ENCODE measurements around the gene SYNPO. TPM values are rescaled to one million over a fixed set of nuclear protein-coding genes. Genes with fewer than 3 reads are reported as not detected.

Gene SYNPO
- 15.4 and 19.0 TPM in 2 replicates for total RNA-seq

GRCh38 chr5:150640311-150641005 is at the start of gene SYNPO:
TSS of gene SYNPO (plus strand) at chr5:150640660. CDS start at chr5:150648276, 7,616 bp downstream.

GRCh38 chr5:150661086-150661485 is 20.6 kb downstream of the SYNPO start, which contains the start of gene MYOZ3:
TSS of gene MYOZ3 (plus strand) at chr5:150661251. CDS start at chr5:150662942, 1,691 bp downstream.

GRCh38 chr5:150700594-150701377 is 60.3 kb downstream of the SYNPO start, which contains the start of gene RBM22:
TSS of gene RBM22 (minus strand) at chr5:150701062. CDS start at chr5:150700985, 77 bp downstream.

Other genes starting within 250 kb of the SYNPO start
- gene CD74, start 227.8 kb upstream of the SYNPO start, total RNA-seq = 0.89 and 1.1 TPM in 2 replicates
- gene RPS14, start 190.9 kb upstream of the SYNPO start, total RNA-seq = 1,420 and 3,753 TPM in 2 replicates
- gene NDST1, start 132.5 kb upstream of the SYNPO start, total RNA-seq = 79.0 and 119 TPM in 2 replicates
- 0.30 and 0.32 TPM in 2 replicates for gene MYOZ3, start 20.6 kb downstream of the SYNPO start, total RNA-seq
- 23.2 and 29.2 TPM in 2 replicates for gene RBM22, start 60.4 kb downstream of the SYNPO start, total RNA-seq
- 75.1 and 89.3 TPM in 2 replicates for gene DCTN4, start 118.4 kb downstream of the SYNPO start, total RNA-seq
- 143 and 233 TPM in 2 replicates for gene SMIM3, start 138.1 kb downstream of the SYNPO start, total RNA-seq
- gene IRGM, start 205.9 kb downstream of the SYNPO start, total RNA-seq = not detected in 2 replicates